OCI-LY7 (cell line): Measurements from ENCODE around the gene GALNT15. TPM values are rescaled to one million over a fixed set of nuclear protein-coding genes. Genes with fewer than 3 reads are reported as not detected.

Experiments
- BruUV-seq: library from RNA; stranded (reverse); fragments of 400-500 nt; replicated peaks from 2 replicates; lab custom pipeline; 2021; lab: Mats Ljungman, UMichigan
- CTCF ChIA-PET: fragments of 300-600 bp; sonication (Branson Sonifier 250); formaldehyde crosslinking; loops from one replicate; lab custom pipeline; 2022; ENCODE audit warnings: antibody characterized with exemption; ENCODE audit not compliant: unreplicated experiment; lab: Charles Lee
- POLR2A ChIA-PET: fragments of 300-600 bp; sonication (Branson Sonifier 250); formaldehyde crosslinking; loops from one replicate; lab custom pipeline; 2022; ENCODE audit warnings: antibody characterized with exemption; lab: Charles Lee
- DNase-seq: peaks from one replicate; pipeline ENCODE4 v3.0.0-alpha.2; 2015; ENCODE audit warnings: low spot score
- H2AFZ ChIP-seq: fragments of 200-600 bp; sonication (generic), shearing (Covaris generic); 2 replicates; pipeline ENCODE4 v1.6.1; 2014; ENCODE audit warnings: mild to moderate bottlenecking, antibody characterized with exemption, low read length, moderate library complexity
- H3K27ac ChIP-seq: fragments of 200-600 bp; sonication (generic); 2 replicates; pipeline ENCODE4 v1.5.1; 2014; ENCODE audit warnings: mixed run types, low read depth, mild to moderate bottlenecking, moderate library complexity, low read length, inconsistent platforms; ENCODE audit not compliant: poor library complexity, severe bottlenecking
- H3K36me3 ChIP-seq: fragments of 200-600 bp; sonication (generic); 2 replicates; pipeline ENCODE4 v1.6.1; 2014; ENCODE audit warnings: mild to moderate bottlenecking, antibody characterized with exemption, low read length, moderate library complexity, mixed read lengths; ENCODE audit not compliant: insufficient read depth
- H3K4me1 ChIP-seq: fragments of 200-600 bp; sonication (generic); 2 replicates; pipeline ENCODE4 v1.5.1; 2014; ENCODE audit warnings: mild to moderate bottlenecking, low read length; ENCODE audit not compliant: insufficient read depth, poor library complexity, severe bottlenecking
- H3K4me2 ChIP-seq: fragments of 200-600 bp; sonication (generic); 2 replicates; pipeline ENCODE4 v1.6.1; 2014; ENCODE audit warnings: mild to moderate bottlenecking, low read length
- H3K4me3 ChIP-seq: fragments of 200-600 bp; sonication (generic); 2 replicates; pipeline ENCODE4 v1.5.1; 2014; ENCODE audit warnings: mild to moderate bottlenecking, low read depth, low read length; ENCODE audit not compliant: poor library complexity, severe bottlenecking
- H3K79me2 ChIP-seq: fragments of 200-600 bp; sonication (generic); 2 replicates; pipeline ENCODE4 v1.6.1; 2016; ENCODE audit warnings: low read depth, mild to moderate bottlenecking, low read length, moderate library complexity, mixed read lengths; ENCODE audit not compliant: insufficient read depth
- H3K9me2 ChIP-seq: fragments of 200-600 bp; sonication (generic); 2 replicates; pipeline ENCODE4 v1.6.1; 2016; ENCODE audit warnings: mild to moderate bottlenecking, low read length, mixed read lengths; ENCODE audit not compliant: insufficient read depth
- H3K9me3 ChIP-seq: fragments of 200-600 bp; sonication (generic); 2 replicates; pipeline ENCODE4 v1.6.1; 2014; ENCODE audit warnings: mild to moderate bottlenecking, mixed run types, low read length, mixed read lengths
- H4K20me1 ChIP-seq: fragments of 200-600 bp; sonication (generic); 2 replicates; pipeline ENCODE4 v1.6.1; 2014; ENCODE audit warnings: mild to moderate bottlenecking, antibody characterized with exemption, low read length, moderate library complexity, mixed read lengths; ENCODE audit not compliant: insufficient read depth
- EZH2phosphoT487 ChIP-seq: fragments of 200-600 bp; sonication (generic); IDR thresholded peaks from 2 replicates; pipeline ENCODE4 v1.6.1; 2018; ENCODE audit warnings: low read depth, borderline replicate concordance, mild to moderate bottlenecking, mixed run types, antibody characterized with exemption, low read length, moderate library complexity, mixed read lengths
- intact Hi-C: fragments of 100-400 bp; cut with micrococcal nuclease; formaldehyde crosslinking; loops from one replicate; pipeline ENCODE4 v1.10.0; 2022; ENCODE audit not compliant: unreplicated experiment
- total RNA-seq, 2 experiments: library from RNA; depleted of rRNA in 1 of 2; stranded (reverse); fragments of >200 nt in 1 of 2; shearing (Covaris generic) in 1 of 2; gene quantifications; 2 replicates each; pipeline ENCODE4 v1.2.3, GENCODE V29; 2014 to 2022
- TF ChIP-seq, protein P1 (sequence below): fragments of 200-600 bp; sonication (generic); conservative IDR thresholded peaks from 2 replicates; pipeline ENCODE4 v1.5.1; 2014; ENCODE audit warnings: mild to moderate bottlenecking, antibody characterized with exemption, low read length, moderate library complexity, mixed read lengths

Gene GALNT15
- total RNA-seq, 2 experiments from 2014 or later = 0.03 TPM; not detected in 1

DNA sequence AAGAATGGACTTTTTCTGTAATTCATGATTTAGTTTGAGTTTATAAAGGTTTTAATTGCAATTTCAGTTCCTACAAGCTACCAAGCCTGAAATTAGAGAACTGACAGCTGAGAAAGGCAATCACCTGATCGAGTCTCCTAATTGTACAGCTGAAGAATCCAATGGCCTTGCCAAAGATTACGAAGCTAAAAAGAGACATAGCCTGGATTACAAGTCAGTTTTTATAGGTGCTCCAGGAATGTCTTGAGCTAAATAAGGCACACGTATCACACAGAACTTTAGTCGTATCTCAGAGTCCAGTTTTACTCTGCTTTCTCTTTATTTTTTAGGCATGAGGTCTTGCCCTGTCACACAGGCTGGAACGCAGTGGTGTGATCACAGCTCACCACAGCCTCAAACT, 83.7 kb downstream of the GALNT15 start:
- H2AFZ ChIP-seq = no peak overlapping the region
- H3K9me3 ChIP-seq = no peaks in the 10 kb centered on the region
- peaks cover 23% of the 10 kb centered on the region; the same call in 1 of the 2 replicates for H3K36me3 ChIP-seq
- no peak for TF ChIP-seq EZH2phosphoT487
- TF ChIP-seq, protein P1, sequence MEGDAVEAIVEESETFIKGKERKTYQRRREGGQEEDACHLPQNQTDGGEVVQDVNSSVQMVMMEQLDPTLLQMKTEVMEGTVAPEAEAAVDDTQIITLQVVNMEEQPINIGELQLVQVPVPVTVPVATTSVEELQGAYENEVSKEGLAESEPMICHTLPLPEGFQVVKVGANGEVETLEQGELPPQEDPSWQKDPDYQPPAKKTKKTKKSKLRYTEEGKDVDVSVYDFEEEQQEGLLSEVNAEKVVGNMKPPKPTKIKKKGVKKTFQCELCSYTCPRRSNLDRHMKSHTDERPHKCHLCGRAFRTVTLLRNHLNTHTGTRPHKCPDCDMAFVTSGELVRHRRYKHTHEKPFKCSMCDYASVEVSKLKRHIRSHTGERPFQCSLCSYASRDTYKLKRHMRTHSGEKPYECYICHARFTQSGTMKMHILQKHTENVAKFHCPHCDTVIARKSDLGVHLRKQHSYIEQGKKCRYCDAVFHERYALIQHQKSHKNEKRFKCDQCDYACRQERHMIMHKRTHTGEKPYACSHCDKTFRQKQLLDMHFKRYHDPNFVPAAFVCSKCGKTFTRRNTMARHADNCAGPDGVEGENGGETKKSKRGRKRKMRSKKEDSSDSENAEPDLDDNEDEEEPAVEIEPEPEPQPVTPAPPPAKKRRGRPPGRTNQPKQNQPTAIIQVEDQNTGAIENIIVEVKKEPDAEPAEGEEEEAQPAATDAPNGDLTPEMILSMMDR = no peak
- no peak overlapping the region for H3K27ac ChIP-seq
- no peak overlapping the region for H3K4me3 ChIP-seq
- no TSS peak for BruUV-seq
- peaks cover 5% of the 10 kb centered on the region; the same call in 1 of the 2 replicates for H3K79me2 ChIP-seq
- intact Hi-C loops = no loop called here
- CTCF ChIA-PET = no interaction called here
- no peak for DNase-seq
- H3K9me2 ChIP-seq = no peaks in the 10 kb centered on the region
- no peaks in the 10 kb centered on the region for H4K20me1 ChIP-seq
- H3K4me1 ChIP-seq = peaks cover 2% of the 10 kb centered on the region
- POLR2A ChIA-PET = no interaction called here
- H3K4me2 ChIP-seq = no peak overlapping the region

- TF ChIP-seq EZH2phosphoT487 = no peak
- TF ChIP-seq, protein P1 = no peak
- intact Hi-C loops = no loop called here
- BruUV-seq = no TSS peak
- H3K4me2 ChIP-seq = no peak overlapping the region
- no peak for DNase-seq
- no peaks in the 10 kb centered on the region for H3K9me2 ChIP-seq
- H3K4me1 ChIP-seq = peaks cover 6% of the 10 kb centered on the region
- POLR2A ChIA-PET = interaction anchor here (0.7 kb wide), 2 partner anchors 102 to 296 kb away, joined by 3 to 4 read pairs; no protein-coding TSS in a partner anchor
- no peak overlapping the region for H3K27ac ChIP-seq
- peaks cover 23% of the 10 kb centered on the region; the same call in 1 of the 2 replicates for H3K36me3 ChIP-seq
- no peak overlapping the region for H3K4me3 ChIP-seq
- H3K79me2 ChIP-seq = peaks cover 12% of the 10 kb centered on the region; the same call in 1 of the 2 replicates
- H3K9me3 ChIP-seq = no peaks in the 10 kb centered on the region
- CTCF ChIA-PET = no interaction called here
- no peaks in the 10 kb centered on the region for H4K20me1 ChIP-seq
- H2AFZ ChIP-seq = no peak overlapping the region
These were observed 84.4 kb downstream of the GALNT15 start for GRCh38 chr3:16258866-16259265.

DNA sequence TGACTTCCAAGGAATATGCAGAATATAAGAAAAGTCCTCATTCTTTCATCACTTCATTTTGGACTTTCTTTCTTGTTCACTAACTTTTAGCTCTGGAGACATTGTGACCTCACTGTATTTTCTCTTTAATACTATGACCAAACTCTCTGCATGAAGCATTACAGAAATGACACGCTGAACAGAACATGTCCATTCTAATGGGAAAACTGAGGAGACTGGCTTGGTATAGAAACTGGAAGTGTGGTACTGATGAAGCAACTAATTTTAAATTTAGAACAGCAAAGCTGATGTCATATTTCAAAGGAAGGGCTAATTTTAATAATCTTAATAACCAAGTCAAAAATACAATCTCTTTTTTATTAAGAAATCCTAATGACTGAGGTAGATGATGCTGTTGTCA, 85.6 kb downstream of the GALNT15 start:
- no TSS peak for BruUV-seq
- intact Hi-C loops = no loop called here
- no peak overlapping the region for H2AFZ ChIP-seq
- TF ChIP-seq, protein P1 = no peak
- no peak for TF ChIP-seq EZH2phosphoT487
- H4K20me1 ChIP-seq = no peaks in the 10 kb centered on the region
- no peaks in the 10 kb centered on the region for H3K9me3 ChIP-seq
- H3K27ac ChIP-seq = no peak overlapping the region
- CTCF ChIA-PET = no interaction called here
- no peak for DNase-seq
- no peaks in the 10 kb centered on the region for H3K9me2 ChIP-seq
- no peak overlapping the region for H3K4me2 ChIP-seq
- peaks cover 18% of the 10 kb centered on the region; the same call in 1 of the 2 replicates for H3K79me2 ChIP-seq
- no peak overlapping the region for H3K4me3 ChIP-seq
- H3K4me1 ChIP-seq = peaks cover 6% of the 10 kb centered on the region
- POLR2A ChIA-PET = no interaction called here
- H3K36me3 ChIP-seq = peaks cover 23% of the 10 kb centered on the region; the same call in 1 of the 2 replicates
